ENCODE data around the gene SLC25A22.

The SLC25A22 gene

GRCh38 chr11:770642-771616, 27.2 kb downstream of the SLC25A22 start:
- DNase-seq, result no peak

- no peak for DNase-seq
These were observed 28.0 kb downstream of the SLC25A22 start for GRCh38 chr11:769887-770641.

GRCh38 chr11:767238-767637, 30.8 kb downstream of the SLC25A22 start:
- DNase-seq, result no peak

- no peak for DNase-seq
These were observed 31.2 kb downstream of the SLC25A22 start for GRCh38 chr11:766936-767210.

GRCh38 chr11:766106-766935, 31.8 kb downstream of the SLC25A22 start:
- no peak for DNase-seq

- DNase-seq, result no peak
These were observed 32.3 kb downstream of the SLC25A22 start for GRCh38 chr11:765802-766091.

- DNase-seq, result peak; percentile 3
These were observed 32.9 kb downstream of the SLC25A22 start for GRCh38 chr11:765025-765801.

- DNase-seq, result peak; percentile 22
These were observed 33.6 kb downstream of the SLC25A22 start for GRCh38 chr11:764322-765024.

GRCh38 chr11:763549-764321, 34.3 kb downstream of the SLC25A22 start:
- no peak for DNase-seq

GRCh38 chr11:763073-763463, 35.0 kb downstream of the SLC25A22 start:
- peak; percentile 67 for DNase-seq

- DNase-seq, result peak; percentile 85
These were observed 35.5 kb downstream of the SLC25A22 start for GRCh38 chr11:762421-763072.

GRCh38 chr11:761526-762108, 36.5 kb downstream of the SLC25A22 start:
- no peak for DNase-seq

- DNase-seq, result no peak
These were observed 37.8 kb downstream of the SLC25A22 start for GRCh38 chr11:760236-760635.

GRCh38 chr11:749731-750130, 48.4 kb downstream of the SLC25A22 start:
- DNase-seq, result no peak

GRCh38 chr11:748007-748359, 50.1 kb downstream of the SLC25A22 start:
- no peak for DNase-seq

- DNase-seq, result peak; percentile 63
These were observed 50.7 kb downstream of the SLC25A22 start, which contains the start of gene TALDO1 for GRCh38 chr11:747158-748006. Gene TALDO1 (plus strand): TSS chr11:747464. CDS start chr11:747482, 18 bp downstream.

GRCh38 chr11:746289-747157, 51.6 kb downstream of the SLC25A22 start:
- peak; percentile 5 for DNase-seq

- no peak for DNase-seq
These were observed 52.7 kb downstream of the SLC25A22 start for GRCh38 chr11:745428-745827.
